GM21786 (cell line): Measurements from ENCODE around the gene MCRIP2.

ENCODE experiments used
- ATAC-seq: cut with Tn5 transposase; IDR thresholded peaks from one replicate; pipeline ENCODE4 v1.9.1; 2021; ENCODE audit not compliant: unreplicated experiment

MCRIP2 gene

DNA sequence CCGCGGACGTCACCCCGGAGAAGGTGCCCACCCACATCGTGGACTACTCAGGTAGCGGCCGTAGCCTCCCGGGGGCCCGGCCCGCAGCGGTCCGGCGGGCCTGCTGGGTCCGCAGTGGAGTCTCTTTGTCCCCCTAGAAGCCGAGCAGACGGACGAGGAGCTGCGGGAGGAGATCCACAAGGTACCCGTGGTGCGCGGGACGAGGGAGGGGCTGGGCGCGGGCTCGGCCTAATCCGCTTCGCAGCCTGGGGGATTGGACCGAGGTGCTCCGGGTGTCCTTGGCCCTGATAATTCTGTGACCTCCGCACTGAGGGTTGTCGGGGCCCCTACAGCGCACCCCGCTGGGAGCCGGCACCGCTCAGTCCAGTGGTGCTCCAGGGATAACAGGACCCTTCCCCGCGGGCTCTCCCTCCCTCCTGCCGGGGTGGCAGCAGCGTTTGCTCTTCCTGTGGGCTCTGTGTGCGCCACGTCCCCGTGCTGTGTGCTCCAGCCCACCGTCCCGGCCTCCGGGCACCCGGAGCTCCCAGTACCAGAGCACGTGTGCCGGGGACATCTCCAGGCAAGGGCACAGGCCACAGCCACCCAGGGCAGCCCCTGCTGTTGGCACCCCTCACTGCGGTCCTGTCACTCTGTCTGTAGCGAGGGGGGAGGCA lies 27.0 kb downstream of the MCRIP2 start:
- no peak for ATAC-seq

DNA sequence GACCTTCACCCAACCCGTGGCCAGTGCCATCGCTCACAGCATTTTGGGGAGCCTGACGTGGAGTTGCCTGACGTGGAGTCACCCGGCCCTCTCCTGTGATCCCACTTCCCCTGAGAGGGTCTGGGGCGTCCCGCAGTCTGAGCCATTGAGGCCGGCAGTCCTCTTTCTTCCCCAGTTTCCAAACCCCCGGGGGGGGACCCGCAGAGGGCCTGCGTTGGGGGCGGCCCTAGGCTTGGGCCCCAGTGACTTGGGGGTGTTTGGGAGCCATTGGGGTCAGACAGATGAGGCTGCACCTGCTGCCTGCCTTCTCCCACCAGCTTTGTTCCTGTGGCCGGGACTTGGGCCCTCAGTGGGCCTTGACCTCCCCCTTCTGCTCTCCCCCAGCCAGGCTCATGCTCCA lies 28.0 kb downstream of the MCRIP2 start:
- ATAC-seq: no peak

DNA sequence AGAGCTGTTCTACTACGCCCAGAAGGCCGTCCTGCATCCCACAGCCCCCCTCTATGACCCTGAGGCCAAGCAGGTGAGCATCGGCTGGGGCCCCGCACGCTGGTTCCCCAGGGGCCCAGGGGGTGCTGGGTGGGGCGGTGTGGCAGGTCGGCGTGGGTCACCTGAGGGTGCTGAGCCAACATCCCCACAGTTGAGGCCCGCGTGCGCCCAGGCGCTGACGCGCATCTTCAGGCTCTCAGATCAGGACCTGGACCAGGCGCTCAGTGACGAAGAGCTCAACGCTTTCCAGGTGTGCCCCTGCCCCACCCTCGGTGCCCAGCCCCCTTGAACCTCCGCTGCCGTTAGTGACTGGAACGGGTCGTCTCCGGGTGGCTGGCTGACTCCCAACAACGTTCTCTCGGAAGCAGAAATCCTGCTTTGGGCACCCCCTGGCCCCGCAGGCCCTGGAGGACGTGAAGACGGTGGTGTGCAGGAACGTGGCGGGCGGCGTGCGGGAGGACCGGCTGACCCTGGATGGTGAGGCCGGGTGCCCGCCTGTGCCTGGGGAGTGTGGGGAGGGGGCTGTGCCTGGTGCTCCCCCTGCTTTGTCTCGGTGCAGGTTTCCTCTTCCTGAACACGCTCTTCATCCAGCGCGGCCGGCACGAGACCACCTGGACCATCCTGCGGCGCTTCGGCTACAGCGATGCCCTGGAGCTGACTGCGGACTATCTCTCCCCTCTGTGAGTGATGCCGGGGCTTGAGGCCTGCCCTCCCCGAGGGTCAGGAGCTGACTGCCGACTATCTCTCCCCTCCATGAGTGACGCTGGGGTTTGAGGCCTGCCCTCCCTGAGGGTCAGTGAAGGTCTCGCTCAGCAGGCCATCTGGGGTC lies 29.1 kb downstream of the MCRIP2 start:
- no peak for ATAC-seq

DNA sequence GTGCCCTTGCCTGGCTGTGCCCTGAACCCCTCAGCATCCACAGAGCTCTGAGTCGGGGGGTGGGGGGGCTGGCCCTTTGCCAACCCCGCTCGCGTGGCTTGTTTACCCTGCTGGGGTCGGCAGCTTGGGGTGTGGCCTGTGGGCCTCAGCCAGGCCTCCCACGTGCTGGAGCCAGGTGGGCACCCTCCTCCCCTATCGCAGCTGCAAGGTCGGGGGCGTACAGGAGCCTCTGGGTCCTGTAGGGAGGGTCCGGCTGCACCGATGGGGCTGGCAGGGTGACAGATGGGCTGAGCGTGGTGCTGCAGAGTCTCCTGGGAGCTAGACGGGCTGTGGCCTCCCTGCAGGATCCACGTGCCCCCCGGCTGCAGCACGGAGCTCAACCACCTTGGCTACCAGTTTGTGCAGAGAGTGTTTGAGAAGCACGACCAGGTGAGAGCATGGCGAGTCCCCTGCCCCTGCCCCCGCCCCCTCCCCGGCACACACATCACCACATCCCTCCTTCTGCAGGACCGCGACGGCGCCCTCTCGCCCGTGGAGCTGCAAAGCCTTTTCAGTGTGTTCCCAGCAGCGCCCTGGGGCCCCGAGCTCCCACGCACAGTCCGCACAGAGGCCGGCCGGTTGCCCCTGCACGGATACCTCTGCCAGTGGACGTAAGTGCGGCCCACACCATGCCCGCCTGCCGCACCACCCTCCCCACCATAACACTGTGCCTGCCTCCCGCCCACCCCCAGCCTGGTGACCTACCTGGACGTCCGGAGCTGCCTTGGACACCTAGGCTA lies 29.9 kb downstream of the MCRIP2 start:
- ATAC-seq: no peak

DNA sequence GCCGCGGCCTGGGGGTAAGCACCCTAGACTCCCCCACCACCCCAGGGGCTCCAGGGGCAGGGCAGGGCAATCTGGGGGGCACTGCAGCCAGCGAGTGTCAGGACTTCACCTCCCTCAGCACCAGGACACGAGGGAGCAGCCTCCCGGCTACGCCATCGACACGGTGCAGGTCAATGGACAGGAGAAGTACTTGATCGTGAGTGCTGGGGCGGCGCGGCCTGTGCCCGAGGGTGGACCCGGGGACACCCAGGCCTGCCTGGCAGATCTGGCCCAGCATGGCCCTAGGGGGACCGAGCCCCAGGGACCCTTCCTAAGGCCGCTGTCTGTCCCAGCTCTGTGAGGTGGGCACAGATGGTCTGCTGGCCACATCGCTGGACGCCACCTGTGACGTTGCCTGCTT lies 30.7 kb downstream of the MCRIP2 start:
- no peak for ATAC-seq

DNA sequence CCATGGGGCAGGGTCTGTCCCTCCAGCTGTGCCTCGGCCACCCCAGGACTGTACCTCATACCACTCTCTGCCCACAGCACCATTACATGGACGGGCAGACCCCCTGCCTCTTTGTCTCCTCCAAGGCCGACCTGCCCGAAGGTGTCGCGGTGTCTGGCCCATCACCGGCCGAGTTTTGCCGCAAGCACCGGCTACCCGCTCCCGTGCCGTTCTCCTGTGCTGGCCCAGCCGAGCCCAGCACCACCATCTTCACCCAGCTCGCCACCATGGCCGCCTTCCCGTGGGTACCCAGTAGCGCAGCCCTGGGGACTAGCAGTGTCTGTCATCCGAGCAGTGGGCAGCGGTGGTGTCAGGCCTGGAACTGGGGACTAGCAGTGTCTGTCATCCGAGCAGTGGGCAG lies 31.2 kb downstream of the MCRIP2 start:
- no peak for ATAC-seq

DNA sequence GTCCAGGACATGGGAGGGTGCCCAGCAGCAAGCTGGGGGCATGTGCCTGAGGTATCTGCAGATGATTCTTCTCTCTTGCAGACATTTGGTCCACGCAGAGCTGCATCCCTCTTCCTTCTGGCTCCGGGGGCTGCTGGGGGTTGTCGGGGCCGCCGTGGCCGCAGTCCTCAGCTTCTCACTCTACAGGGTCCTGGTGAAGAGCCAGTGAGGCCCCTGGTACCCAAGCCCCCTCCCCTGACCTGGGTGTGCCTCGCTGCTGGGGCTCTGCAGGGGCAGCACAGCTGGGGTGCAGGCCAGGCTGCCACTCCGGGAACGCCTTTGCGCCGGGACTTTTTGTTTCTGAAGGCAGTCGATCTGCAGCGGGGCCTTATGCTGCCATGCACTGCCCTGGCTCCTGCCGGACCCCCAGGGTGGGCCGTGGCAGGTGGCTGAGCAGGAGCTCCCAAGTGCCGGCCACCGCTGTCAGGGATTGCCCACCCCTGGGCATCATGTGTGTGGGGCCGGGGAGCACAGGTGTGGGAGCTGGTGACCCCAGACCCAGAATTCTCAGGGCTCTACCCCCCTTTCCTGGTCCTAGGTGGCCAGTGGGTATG lies 31.9 kb downstream of the MCRIP2 start:
- ATAC-seq: no peak

DNA sequence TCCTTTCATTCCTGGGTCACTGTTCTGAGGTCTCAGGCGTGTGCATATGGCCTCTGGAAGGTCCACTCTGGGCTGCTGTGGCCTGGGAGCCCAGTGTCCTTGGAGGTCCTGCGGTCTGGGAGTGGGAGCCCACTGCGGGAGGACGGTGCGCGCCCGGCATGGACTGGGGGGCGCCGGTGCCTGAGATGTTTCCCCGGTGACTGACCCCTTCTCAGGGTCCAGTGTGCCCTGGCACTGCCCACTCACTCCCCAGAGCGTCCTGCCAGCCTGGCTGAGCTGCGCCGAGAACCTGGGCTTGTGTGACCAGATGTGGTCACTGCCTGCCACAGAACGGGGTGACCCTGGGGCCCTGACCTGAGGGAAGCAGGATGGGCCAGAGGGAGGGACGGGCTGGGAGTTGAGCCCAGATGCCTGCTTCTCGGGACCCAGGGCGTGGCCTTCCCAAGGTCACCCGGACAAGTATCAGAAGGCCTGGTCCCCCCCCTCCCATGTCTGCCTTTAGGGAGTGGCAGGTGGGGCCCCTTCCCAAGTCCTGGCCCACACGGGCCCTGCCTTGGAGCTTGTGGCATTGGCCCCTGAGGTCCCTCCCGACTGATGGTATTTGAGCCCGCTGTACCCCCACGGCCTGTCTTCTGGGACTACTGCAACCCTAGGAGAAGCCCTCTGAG lies 32.7 kb downstream of the MCRIP2 start:
- ATAC-seq: no peak

DNA sequence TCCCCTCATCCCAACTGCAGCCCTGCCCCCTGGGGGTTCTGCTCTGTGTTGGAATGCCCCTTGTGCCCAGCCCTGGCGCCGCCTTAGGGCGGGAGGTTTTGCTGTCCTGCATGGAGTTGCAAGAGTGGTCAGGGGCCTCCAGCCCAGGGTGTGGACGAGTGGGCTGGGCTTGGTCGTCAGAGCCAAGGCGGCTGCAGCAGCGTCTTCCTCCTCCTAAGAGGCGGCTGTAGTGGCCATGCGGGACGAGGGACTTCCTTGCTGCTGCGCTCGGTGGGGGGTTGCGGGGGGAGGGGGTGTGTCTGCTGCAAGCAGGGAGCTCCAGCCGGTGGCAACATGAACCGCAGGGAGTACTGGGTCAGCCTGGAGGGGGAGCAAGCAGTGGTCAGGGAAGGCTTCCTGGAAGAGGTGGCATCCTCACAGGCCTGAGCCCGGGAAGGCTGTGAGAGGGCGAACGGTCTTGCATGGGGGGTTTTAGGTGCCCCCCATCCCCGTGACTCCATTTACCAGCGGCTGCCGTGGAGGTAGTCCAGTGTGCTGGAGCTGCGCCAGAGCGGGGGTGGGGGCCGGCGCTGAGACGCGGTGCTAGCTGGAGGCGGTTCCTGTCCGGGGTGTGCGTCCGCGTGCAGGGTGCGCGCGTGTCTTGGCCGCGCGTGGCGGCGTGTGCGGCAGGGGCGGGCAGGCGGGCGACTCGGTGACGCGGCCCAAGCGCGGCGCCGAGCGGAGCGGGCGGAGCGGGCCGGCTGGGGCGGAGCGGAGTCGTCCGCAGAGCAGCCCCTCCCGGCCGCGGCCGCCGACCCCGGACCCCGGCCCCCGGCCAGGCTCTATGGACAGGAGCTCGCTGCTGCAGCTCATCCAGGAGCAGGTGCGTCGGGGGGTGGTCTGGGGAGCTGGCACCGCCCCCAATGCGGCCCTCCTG lies 33.6 kb downstream of the MCRIP2 start, which contains the start of gene RHBDL1:
Gene RHBDL1 (plus strand): TSS at position 704 of the 916 bp plus-strand sequence. CDS start 120 bp downstream, at position 824.
- no peak for ATAC-seq

DNA sequence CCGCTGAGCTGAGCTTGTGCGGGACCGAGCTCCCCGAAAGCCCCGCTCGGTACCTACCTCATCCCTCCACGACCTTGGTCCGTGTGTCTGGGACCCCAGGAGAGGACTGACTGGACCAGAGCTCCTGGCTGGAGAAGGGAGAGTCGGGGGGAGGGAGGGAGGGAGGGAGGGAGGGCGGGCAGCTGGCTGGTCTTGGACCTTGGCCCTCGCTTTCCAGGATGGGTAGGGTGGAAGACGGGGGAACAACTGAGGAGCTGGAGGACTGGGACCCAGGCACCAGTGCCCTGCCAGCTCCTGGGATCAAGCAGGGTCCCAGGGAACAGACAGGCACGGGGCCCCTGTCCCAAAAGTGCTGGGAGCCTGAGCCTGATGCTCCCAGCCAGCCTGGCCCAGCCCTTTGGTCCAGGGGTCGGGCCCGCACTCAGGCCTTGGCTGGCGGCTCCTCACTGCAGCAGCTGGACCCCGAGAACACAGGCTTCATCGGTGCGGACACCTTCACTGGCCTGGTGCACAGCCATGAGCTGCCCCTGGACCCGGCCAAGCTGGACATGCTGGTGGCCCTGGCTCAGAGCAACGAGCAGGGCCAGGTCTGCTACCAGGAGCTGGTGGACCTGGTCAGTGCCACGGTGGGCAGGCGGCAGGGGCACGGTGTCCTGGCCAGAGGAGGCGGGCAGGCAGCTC lies 34.4 kb downstream of the MCRIP2 start:
- ATAC-seq: no peak

DNA sequence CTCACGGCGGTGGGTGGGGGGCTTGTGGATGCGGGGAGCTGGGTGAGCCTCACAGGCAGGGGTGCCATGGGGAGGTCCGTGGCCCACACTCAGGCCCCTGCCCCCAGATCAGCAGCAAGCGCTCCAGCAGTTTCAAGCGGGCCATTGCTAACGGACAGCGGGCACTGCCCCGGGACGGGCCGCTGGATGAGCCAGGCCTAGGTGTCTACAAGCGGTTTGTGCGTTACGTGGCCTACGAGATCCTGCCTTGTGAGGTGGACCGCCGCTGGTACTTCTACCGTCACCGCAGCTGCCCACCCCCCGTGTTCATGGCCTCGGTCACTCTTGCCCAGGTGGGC lies 34.9 kb downstream of the MCRIP2 start:
- no peak for ATAC-seq

DNA sequence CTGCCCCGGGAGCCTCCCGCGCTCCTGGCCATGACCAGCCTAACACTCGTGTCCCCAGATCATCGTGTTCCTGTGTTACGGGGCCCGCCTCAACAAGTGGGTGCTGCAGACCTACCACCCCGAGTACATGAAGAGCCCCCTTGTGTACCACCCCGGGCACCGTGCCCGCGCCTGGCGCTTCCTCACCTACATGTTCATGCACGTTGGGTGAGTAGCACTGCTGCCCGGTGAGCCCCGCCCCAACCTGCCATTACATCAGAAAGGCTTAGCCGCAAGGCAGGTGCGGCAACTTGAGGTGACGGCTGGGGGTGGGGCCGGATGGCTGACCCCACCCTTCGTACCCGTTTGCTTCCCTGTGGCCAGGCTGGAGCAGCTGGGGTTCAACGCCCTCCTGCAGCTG lies 35.3 kb downstream of the MCRIP2 start:
- ATAC-seq: no peak

DNA sequence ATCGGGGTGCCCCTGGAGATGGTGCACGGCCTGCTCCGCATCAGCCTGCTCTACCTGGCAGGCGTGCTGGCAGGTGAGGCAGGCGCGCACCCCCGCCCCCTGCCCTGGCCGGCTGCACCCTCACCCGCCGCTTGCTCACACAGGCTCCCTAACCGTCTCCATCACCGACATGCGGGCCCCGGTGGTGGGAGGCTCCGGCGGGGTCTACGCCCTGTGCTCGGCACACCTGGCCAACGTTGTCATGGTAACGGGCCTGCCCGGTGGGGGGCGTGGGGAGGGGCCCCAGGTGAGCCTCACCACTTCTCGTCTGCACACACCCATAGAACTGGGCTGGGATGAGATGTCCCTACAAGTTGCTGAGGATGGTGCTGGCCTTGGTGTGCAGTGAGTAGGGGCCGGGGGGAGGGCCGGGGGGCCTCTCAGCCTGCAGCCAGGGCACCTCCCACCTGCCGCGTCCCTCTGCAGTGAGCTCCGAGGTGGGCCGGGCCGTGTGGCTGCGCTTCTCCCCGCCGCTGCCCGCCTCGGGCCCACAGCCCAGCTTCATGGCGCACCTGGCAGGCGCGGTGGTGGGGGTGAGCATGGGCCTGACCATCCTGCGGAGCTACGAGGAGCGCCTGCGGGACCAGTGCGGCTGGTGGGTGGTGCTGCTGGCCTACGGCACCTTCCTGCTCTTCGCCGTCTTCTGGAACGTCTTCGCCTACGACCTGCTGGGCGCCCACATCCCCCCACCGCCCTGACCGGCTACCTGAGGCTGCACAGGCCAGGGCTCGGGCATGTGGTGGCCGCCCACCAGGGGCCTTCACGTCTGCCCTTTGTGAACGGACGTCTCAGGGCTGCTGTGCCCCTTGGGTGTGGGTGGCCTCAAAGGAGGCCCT lies 35.9 kb downstream of the MCRIP2 start:
- ATAC-seq: no peak

DNA sequence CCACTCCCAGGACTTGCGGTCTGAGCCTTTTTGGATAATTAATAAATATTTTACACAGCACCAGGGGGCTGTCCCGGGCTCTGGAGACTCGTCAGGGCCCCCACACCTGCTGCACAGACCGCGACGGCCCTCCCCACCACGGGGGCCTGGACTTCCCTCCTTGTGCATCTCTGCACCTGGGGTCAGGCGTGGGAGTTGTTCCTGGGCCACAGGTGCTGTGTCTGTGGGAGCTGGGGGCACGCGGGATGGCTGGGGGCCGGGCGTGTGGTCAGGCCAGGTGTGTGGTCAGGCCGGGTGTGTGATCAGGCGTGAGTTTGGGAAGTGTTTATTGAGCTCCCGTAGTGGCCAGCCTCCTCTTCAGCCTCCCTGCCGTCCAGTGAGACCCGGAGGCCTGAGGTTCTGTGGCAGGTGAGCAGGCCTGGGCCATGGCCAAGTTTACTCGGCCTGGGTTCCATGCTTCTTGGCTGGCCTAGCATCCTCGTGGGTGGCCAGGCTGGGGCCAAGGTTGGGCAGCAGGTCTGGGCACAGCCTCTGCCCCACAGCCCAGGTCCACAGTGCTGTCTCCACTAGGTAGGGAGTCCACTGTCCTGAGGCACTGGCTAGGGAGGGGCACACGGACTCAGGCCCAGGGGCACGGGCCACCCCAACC lies 36.7 kb downstream of the MCRIP2 start:
- no peak for ATAC-seq

DNA sequence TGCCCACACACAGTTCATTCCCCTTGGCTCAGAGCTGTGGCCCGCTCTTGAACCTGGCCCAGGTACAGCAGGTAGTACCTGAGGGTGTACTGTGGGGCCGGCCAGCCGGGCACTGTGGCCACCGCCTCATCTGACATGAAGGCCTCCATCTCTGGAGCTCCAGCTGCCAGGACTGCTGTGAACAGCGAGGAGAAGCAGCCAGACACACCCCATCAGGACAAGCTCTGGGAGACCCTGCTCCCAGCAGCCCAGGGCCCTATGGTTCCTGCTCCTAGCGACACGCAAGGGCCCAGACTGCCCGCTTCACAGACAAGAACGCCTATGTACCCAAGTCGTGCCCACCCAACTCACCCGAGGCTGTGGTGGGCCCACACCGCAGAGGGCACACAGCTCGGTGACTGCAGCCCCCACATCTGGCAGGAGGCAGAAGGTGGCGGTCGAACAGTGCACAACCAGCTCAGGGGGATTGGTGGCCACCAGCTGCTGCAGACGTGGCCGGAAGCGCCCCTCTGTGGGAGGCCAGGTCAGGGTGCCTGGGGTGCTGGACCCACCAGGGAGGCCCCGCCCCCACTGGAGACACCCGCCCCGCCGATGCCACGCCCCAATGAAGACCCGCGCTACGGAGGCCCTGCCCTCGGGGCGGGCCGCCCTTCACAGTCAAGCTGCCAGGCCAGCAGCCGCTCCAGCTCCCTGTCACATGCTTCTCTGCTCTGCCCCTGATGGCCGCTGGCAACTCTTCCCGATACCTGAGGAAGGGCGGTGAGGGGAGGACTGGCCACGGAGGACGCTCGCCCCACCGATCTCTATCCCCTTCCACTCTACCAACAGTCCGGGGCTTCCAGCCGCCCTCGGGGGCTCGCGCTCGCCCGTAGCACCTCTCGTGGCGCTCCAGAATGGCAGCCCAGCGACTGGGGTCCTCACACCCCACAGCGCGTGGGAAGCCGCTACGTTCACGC lies 37.5 kb downstream of the MCRIP2 start:
- ATAC-seq: no peak

DNA sequence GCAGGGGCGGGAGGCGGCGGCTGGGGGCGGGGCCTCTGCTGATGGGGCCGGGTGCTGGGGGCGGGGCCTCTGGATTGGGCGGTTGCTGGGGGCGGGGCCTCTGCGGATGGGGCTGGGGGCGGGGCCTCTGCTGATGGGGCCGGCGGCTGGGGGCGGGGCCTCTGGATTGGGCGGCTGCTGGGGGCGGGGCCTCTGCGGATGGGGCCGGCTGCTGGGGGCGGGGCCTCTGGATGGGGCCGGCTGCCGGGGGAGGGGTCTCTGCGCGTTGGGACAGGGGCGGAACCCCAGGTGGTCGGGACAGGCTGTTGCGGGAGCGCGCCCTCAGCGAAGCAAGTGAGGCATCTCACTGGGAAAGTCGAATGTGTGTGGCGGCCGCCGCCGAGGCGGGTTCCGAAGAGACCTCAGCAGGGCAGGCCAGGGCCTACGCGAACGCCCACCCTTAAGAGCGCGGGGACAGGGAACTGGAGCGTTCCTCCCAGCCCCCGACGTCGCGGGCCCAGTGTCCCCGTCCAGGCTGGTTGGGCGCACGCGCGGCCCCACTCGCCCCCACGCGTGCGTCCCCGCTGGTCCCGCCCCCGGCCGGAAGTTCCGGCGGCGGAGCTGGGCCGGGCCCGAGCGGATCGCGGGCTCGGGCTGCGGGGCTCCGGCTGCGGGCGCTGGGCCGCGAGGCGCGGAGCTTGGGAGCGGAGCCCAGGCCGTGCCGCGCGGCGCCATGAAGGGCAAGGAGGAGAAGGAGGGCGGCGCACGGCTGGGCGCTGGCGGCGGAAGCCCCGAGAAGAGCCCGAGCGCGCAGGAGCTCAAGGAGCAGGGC lies 38.4 kb downstream of the MCRIP2 start, which contains the start of gene STUB1:
Gene STUB1 (plus strand): TSS at position 597 of the 811 bp plus-strand sequence. CDS start 116 bp downstream, at position 713.
- ATAC-seq: peak; percentile 37
